Activated T-helper 1 cell treated with anti-CD3 and anti-CD28 coated beads, Interleukin-2, amount 50 U/mL, for 16 hours (primary cell): ENCODE results near the gene COL1A1.

Experiments used
- DNase-seq, 2 donors: peaks; one replicate each; pipeline ENCODE4 v3.0.0-alpha.2; 2020; ENCODE audit warnings: low read depth in 1 of 2, low spot score in 1 of 2

Gene COL1A1

DNA sequence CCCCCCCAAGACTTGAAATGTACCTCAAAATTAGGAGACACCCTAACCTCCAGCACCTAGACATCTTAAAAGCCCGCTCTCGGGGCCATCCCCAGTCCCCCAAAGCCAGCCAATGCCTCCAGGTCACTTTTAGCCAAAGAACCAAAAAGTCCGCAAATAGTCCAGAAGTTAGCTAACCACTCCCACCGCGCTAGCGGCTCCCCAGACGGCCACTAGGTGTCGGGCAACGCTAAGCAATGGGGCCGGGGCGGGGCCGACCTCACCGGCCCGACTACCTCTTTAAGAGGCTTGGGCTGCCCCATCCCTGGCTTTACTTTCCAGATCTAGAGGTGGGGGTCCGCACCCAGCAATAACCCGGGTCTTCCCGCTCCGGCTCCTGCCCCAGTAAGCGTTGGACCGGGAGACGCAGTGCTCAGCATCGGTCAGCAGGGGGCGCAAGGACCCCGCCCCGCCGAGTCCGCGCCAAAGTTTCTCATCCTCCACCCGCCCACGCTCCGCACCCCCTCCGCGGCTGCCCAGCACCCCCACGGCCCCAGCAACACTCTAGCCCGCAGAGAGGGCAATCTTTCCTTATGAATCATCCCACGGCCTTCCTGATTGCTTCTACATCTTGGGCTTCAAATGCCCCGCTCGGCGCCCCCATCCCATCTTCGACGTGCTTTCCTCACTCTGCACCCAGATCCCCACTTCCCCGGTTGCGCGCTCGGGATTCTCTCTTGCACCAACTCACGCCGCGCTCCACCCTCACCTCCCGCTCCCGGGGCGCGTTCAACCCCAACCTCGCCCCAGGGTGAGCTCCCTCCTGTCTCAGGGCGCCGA lies 765 bp downstream of the COL1A1 start:
- peak; percentile 62 to 67 for DNase-seq

DNA sequence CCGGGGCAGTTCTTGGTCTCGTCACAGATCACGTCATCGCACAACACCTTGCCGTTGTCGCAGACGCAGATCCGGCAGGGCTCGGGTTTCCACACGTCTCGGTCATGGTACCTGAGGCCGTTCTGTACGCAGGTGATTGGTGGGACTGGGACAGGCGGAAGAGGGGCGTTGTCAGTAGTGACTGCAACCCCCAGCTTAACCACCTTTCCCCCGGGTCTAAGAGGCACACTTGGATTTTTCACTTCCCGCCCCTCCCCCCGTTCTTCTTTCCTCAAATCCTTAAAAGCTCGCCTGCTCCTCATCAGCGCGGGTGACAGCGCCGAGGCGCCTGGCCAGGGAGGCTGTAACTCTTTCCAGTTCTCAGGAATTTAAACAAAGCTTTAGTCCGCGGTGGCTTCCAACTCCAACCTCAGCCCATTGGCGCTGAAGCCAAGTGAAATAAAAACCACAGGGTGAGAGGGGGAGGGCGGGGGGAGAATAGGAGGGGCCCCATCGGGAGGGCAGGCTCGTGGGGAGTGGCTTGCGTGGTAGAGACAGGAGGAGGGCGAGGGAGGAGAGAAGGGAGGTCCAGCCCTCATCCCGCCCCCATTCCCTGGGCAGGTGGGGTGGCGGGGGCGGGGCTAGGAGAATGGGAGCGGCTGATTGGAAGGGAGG lies 1.5 kb downstream of the COL1A1 start:
- peak; percentile 9 to 37 for DNase-seq

DNA sequence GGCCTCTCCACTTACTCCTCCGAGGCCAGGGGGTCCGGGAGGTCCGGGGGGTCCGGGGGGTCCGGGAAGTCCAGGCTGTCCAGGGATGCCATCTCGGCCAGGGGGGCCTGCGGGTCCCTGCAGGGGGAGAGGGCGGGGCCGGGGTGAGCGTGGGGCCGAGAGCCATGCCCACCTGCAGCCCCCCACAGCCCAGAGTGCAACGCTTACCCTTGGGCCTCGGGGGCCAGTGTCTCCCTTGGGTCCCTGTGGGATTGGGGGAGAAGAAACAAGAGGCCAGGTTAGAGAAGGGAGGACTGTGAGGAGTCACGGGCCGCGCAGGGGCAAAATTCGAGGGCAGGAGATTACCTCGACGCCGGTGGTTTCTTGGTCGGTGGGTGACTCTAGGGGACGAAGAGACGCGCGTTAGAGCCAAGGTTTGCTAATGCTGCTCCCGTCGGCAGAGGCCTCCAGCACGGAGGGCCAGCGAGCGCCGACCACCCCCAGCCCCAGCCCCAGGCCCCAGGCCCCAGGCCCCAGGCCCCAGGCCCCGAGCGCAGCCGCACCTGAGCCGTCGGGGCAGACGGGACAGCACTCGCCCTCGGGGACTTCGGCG lies 2.1 kb downstream of the COL1A1 start:
- DNase-seq, result no peak

DNA sequence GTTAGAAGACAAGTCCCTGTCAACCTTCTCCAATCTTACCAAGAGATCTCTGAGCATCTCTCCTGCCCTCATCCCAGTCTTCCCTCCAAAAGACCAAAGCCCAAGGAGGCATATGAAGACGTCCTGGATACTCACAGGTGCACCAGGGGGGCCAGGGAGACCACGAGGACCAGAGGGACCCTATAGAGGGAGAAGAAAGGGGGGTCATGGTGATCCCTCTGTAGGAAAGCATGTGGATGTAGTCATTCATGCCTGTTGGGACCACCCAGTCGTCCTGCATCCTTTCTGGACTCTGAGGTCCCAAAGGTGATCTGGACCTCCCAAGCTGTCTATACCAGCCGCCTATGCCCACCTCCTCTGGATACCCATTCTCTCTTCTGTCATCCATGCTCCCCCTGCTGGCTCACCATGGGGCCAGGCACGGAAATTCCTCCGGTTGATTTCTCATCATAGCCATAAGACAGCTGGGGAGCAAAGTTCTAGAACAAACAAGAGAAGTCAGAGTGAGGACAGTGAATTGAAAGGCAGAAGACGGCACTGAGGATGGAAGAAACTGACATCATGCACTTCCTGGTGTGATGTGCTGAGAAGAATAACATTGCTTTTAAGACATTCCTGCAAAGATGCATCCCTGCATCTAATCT lies 3.3 kb downstream of the COL1A1 start:
- peak; percentile 16 to 23 for DNase-seq

DNA sequence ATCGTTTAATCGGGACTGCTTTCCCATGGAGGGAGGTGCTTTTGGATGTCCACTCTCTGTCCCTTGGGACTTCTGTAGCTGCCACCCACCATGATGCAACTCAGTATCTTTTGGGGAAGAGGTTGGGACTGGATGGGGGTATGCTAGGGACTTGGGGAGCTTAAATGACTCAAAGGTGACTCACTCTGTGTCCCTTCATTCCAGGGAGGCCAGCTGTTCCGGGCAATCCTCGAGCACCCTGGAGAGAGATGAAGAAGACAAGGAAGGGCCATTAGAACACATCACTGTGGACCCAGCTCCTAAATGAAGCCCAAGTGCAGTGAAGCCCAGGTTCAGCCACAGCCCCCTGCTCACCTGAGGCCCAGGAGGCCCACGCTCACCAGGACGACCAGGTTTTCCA lies 4.6 kb downstream of the COL1A1 start:
- no peak for DNase-seq

DNA sequence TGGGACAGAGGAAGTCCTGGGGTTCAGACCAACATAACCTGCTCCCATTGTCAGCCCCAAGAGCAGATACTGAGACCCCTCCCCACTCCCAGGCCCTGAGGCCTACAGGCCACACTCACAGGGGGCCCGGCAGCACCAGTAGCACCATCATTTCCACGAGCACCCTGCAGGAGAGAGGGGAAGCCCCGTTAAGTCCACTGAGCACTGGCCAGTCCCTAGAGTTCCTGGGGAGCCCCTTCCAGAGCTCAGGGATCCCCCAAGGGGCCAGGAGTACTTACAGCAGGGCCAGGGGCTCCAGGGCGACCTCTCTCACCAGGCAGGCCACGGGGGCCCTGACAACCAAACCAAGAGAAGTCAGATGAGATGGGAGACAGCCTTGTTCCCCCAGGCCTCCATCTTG lies 5.4 kb downstream of the COL1A1 start:
- no peak for DNase-seq

DNA sequence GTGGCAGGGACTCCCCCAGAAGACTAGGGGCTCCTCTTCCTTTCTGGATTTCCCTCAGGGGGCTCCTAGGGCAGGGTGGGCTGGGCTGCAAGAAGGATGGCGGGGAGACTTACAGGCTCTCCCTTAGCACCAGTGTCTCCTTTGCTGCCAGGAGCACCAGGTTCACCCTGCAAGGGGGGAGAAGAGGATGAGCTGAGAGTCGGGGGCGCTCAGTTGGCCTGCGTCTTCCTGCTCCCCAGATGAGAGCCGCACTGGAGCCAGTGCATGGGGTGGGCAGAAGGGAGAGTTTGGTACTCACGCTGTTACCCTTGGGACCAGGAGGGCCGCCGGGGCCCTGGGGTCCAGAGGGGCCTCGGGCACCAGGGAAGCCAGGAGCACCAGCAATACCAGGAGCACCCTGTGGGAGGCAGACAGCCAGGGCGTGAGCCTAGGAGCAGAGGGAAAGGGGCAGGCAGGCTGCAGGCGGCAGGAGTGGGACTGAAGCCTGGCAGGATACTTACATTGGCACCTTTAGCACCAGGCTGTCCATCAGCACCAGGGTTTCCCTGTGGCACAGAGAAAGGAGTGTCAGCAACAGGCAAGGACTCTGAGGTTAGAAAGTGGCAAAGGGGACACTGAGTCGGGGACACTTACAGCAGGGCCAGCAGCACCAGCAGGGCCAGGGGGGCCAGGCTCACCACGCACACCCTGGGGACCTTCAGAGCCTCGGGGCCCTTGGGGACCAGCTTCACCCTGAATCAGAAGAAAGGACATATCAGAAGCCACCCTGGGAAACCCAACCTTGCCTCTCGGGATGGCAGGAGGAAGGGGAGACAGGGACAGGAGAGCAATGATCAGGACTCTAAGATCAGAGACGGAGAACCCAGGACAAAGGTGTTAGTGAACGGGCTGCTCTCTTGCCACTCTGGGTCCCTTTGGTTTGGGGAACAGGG lies 6.2 kb downstream of the COL1A1 start:
- DNase-seq, result no peak

DNA sequence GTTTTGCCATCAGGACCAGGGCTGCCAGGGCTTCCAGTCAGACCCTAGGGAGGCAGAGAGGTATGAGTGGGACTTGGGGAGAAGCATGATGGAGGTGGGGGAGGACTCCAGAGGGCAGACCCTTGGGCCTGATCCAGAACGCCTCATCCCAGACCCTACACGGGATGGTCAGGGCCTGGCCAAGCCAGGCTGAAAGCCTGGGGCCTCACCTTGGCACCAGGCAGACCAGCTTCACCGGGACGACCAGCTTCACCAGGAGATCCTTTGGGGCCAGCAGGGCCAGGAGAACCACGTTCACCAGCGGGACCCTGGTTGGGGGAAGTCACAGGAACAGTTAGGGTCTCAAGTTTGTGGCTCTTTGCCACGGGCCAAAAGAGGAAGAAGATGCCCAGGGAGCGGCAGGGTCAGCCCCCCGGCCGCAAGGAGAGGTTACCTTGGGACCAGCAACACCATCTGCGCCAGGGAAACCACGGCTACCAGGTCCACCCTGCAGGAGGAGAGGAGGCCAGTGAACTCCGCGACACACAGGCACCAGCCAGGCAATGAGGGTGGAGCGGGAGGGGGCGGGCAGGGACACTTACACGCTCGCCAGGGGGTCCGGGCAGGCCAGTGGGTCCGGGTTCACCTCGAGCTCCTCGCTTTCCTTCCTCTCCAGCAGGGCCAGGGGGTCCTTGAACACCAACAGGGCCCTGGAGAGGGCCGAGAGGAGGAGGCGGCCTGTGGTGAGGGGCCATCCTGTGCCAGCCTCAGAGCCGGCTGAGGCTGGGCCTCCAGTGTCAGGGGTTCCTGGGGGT lies 7.1 kb downstream of the COL1A1 start:
- DNase-seq, result no peak

DNA sequence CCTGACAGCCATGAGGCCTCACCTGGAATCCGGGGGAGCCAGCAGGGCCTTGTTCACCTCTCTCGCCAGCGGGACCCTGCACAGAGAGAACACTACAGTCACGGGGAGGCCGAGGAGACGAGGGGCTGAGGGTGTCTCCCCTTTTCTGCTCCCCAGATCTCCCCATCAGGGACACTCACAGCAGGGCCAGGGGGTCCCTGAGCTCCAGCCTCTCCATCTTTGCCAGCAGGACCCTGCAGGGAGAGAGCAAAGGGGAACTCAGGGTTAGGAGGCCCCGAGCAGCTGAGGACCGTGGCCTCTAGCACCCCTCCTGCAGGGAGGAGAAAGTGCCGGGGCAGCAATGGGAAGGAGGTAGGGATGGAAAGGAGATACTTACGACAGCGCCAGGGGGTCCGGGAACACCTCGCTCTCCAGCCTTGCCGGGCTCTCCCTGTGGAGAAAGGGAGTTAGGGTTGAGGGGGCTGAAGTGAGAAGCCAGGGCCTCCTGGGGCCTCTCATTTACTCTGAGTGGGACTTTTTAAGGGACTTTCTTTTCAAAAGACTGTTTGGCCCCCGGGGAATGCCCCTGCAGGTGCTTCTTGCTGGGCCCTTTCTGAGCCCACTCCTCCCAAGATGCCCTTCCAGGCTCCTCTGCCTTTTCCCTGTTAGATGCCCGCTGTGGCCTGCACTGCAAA lies 8.7 kb downstream of the COL1A1 start:
- no peak for DNase-seq

DNA sequence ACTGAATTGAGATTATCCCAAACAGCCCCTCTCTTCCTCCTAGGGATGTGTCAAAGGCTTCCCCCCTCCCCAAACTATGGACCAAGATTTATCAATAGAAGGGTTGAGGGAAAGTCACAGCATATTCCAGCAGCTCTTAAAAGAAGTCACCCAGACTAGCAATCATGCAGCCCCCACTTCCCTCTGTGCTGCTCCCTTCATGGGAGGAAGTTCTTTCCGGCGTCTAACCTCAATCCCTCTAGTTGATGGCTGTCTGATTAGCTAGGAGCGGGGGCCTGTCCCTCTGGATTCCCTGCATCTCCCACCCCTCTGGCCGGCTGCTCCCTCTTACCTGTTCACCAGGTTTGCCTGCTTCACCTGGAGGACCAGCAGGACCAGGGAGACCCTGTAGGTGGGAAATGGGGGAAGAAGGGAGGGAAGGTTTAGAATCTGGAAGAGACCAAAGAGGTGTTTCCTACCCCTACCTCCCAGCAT lies 9.2 kb downstream of the COL1A1 start:
- DNase-seq, result no peak

DNA sequence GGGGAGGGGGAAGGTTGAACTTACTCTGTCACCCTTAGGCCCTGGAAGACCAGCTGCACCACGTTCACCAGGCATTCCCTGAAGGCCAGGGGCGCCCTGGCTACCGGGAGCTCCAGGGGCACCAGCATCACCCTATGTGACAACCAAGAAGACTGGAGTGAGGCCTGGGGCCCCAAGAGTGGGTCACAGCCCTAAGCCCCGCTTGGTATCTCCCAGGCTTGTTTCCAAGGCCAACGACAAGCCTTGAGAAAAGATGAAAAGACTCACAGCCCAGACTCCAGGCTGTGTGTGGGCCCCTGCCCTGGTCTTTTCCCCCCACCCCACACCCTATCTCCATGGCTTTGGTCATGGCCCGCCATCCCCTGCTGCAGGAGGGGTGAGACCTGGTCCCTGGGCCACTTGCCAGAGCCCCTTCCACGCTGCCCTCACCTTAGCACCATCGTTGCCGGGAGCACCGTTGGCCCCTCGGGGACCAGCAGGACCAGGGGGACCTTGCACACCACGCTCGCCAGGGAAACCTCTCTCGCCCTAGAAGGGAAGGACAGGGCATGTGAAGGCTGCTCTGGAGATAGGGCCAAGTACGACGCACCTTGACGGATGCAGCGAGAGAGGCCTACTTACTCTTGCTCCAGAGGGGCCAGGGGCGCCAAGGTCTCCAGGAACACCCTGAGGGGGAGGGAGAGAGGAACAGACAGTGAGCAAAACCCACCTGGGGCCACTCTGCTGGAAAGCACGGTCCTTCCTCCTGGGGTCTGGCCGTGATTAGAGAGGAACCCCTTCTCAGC lies 9.9 kb downstream of the COL1A1 start:
- DNase-seq, result no peak

DNA sequence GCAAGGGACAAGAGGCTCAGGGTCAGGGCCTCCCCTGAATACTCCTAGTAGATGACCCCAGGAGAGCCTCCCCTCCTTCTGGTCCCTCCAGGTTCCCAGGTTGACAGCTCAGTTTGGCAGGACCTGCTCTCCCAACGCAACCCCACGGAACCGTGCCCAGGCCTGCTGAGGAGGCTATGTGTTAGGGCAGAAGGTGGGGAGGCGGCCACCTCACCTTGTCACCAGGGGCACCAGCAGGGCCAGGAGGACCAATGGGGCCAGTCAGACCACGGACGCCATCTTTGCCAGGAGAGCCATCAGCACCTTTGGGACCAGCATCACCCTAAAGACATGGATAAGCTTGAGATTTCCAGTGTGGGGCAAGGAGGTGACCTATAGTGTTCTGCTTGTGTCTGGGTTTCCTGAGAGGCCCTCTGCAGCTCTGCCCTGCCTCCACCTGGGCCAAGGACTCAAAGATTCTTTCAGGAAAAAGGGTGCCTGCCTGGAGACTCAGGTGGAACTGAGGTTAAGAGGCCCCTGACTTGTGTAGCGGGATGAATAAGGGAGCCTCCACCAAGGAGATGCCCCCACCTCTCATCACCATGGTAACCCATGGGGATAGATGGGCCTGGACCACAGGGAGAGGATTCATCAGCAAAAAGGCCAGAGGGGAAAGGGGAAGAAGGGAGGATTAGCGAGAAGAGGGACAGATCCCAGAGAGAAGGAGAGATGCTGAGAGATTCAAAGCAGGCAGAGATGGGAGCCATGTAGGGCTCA lies 10.7 kb downstream of the COL1A1 start:
- no peak for DNase-seq

DNA sequence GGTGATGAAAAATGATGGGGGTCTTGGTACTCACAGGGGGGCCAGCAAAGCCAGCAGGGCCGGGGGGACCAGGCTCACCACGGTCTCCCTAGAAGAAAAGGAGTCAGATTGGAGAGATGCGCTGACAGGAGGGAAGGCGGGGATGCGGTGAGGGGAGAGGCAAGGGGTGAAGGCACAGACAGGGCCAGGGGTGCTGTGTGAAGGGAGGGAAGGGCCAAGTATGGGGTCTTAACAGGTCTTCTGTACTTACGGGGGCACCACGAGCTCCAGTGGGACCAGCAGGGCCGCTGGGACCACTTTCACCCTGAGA lies 11.2 kb downstream of the COL1A1 start:
- DNase-seq, result no peak

DNA sequence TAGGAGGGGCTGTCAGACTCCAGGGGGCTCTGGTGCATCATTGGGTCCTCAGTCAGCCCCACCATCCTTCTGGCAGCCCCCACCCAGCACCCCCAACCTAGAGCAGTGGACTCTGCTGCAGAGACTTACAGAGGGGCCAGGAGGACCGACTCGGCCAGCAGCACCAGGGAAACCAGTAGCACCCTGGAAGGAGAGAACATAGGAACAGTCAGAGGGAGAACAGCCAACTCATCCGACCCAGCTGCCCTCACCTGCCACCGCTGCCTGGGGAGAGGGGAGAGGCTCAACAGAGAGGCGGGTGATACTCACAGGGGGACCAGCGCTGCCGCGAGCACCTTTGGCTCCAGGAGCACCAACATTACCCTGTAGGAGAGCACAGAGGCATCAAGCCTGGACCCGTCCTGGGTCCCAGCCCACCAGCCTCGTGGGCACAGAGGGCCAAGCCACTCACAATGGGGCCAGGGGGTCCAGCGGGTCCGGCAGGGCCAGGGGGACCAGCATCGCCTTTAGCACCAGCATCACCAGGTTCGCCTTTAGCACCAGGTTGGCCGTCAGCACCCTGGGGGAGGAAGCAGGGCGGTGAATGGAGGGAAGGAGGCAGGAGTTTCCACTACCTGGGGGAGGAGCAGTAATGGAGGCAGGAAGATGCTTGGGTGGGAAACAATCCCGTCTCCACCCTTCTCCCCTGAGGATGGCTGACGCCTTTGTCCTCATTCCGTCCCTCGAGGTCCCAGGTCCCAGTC lies 11.7 kb downstream of the COL1A1 start:
- DNase-seq, result no peak

DNA sequence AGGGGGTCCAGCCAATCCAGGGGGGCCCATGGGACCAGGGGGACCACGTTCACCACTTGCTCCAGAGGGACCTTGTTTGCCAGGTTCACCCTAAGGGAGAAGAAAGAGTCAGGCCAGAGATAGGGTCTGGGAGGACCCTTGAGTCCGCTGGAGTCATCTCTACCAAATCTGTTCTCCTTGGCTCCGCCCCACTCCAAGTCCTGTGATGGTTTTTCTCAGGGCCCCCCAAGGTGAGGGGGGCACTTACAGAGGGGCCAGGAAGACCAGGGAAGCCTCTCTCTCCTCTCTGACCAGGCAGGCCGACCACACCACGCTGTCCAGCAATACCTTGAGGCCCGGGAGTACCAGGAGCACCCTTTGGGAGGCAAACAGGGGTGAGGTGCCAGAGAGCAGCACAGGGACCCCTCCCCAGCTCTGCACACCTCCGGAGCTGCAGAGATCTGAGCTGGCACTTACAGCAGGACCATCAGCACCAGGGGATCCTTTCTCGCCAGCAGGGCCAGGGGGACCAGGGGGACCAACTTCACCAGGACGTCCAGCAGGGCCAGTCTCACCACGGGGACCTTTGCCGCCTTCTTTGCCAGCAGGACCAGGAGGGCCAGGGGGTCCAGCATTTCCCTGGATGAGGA lies 12.4 kb downstream of the COL1A1 start:
- DNase-seq, result no peak

DNA sequence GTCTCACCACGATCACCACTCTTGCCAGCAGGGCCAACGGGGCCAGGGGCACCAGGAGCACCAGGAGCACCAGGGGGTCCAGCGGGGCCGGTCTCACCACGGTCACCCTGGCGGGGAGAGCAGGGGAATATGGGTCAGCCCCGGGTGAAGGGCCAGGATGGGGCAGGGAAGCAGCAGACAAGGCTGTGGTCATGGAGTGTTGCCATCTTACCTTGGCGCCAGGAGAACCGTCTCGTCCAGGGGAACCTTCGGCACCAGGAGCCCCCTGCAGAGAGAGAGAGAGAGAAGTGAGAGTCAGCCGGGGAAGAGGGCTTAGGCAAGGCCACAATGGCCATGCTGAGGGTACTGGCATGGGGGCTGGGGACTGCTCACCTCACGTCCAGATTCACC lies 12.9 kb downstream of the COL1A1 start:
- DNase-seq, result no peak
